Hepatocyte (in vitro differentiated cells): Measurements from ENCODE around the gene CELSR3.

Experiments used
- CTCF ChIP-seq: fragments of 200-600 bp; sonication (generic); IDR thresholded peaks from 2 replicates; pipeline ENCODE4 v1.5.1; 2016; ENCODE audit warnings: antibody characterized with exemption, mild to moderate bottlenecking; ENCODE audit not compliant: poor library complexity
- EZH2 ChIP-seq: fragments of 200-600 bp; sonication (generic); IDR thresholded peaks from 2 replicates; pipeline ENCODE4 v1.6.1; 2016; ENCODE audit warnings: antibody characterized with exemption, mild to moderate bottlenecking, borderline replicate concordance

- TF ChIP-seq CTCF (peak; percentile 14), EZH2 (no peak)
Measured at GRCh38 chr3:48697952-48698351, 35.3 kb upstream of the CELSR3 start.
